Activated T-cell treated with anti-CD3 and anti-CD28 coated beads, Interleukin-2, amount 50 U/mL, for 1 hour (primary cell): ENCODE data around the gene SEMA5A.

ENCODE experiments used
- DNase-seq: peaks from one replicate; pipeline ENCODE4 v3.0.0-alpha.2; 2020

SEMA5A gene

GRCh38 chr5:9468060-9468388 lies 77.9 kb downstream of the SEMA5A start:
- no peak for DNase-seq

- DNase-seq, result no peak
Observed at GRCh38 chr5:9467199-9468059, 78.4 kb downstream of the SEMA5A start.

- no peak for DNase-seq
Observed at GRCh38 chr5:9466697-9467096, 79.2 kb downstream of the SEMA5A start.

GRCh38 chr5:9464478-9464877 lies 81.4 kb downstream of the SEMA5A start:
- no peak for DNase-seq

GRCh38 chr5:9462109-9462508 lies 83.8 kb downstream of the SEMA5A start:
- DNase-seq, result no peak

- no peak for DNase-seq
Observed at GRCh38 chr5:9460885-9461645, 84.8 kb downstream of the SEMA5A start.

GRCh38 chr5:9456435-9457042 lies 89.3 kb downstream of the SEMA5A start:
- DNase-seq, result no peak

DNA sequence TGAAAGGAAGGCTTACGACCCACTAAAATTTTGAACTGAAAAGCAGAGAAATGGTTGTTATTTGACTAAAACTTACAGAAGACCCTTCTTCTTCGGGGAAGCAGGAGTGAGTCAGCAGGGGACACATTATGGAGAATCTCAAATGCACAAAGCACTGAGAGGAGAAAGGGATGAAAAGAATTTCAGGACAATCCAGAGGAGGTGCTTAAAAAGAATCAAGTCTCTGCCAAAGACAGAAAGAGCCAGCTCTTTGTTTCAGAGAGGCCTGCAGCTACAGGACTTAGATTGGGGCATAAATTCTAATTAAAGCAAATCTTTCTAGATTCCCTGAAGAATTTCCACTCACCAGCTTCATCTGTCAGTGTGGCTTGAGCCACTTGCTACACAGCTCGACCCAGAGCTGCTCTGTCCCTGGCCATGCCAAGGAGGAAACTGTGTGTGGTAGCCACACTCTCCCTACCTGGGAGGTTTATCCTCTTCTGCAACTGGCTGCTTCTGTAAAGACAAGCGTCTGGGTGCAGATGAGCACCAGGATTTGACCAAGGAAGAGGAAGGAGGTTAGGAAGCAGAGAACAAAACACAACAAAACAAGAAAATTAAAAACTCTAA lies 89.9 kb downstream of the SEMA5A start:
- no peak for DNase-seq

GRCh38 chr5:9454491-9454890 lies 91.4 kb downstream of the SEMA5A start:
- no peak for DNase-seq

- no peak for DNase-seq
Observed at GRCh38 chr5:9454012-9454481, 91.8 kb downstream of the SEMA5A start.

DNA sequence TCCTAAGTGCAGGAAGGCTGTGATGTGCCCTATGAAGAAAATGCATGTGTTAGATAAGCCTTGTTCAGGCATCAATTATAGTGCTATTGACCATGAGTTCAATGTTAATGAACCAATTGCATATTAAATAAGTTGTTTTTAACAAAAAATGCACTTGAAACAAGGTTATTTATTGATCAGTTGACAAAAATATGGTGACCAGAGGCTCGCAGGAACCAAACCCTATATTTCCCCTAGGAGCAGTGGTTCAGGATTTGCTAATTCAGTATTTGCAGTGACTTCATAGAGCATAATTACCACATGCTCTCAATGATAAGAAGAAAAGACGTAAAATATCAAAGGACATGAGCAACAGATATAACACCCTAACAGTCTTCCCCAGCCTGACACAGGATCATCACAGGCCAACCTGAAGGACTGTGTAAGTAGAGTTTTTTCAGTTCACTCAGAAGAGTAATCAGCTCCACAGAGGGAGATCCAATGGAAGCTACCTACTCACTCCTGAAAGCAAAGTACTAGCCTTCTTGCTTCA lies 92.3 kb downstream of the SEMA5A start:
- no peak for DNase-seq

DNA sequence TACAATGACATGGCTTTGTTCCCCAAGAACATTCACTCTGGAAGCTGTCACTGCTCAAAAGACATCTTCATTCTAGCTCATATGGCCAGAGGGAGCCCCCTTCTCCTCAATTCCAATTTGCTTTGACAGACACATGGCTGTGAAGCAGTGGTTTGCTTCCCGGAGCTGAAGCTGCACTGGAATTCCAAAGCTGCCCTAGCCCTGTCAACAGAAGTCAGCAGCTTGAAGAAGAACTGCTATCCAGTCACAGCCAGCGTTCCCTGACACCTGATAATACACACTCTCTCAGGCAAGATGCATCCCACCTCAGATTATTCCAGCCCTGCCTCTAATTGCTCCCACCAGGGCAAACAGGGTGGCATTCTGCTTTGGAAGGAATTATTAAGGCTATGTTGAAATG lies 93.7 kb downstream of the SEMA5A start:
- DNase-seq, result no peak

DNA sequence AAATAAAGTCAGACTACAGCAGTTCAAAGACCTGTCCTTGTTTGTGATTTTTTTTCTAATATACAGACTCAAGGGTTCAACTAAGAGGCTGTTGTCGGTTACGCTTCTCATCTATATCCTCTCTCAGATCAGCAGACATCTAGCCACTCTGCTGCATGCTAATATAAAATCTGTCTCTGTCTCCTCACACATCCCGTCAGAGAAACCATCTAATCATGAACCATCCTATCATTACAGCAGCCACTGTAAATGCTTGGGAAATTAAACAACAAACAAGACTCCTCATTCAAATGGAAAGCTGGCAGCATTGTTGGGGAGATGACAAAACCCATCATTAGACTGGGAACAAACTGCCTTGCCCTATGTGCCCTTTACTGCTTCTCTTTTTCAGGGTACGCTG lies 94.8 kb downstream of the SEMA5A start:
- DNase-seq, result no peak

DNA sequence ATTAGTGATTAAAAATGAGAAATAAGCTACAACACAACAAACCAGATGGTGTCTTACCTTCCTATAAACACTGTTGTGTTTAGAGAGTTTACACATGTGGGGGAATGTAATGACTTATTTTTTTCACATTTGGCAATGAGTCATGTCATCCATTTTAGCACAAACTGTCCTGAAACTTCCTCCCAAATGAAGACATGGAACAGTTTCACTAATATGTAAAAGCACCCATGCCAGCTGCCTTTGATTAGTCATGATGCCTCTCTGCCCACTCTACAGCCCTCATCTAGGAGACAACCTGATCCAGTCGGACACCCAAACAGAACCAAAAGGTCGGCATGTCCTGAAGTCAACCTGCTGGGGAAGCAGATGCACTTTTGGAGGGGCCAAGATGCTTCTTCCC lies 98.2 kb downstream of the SEMA5A start:
- no peak for DNase-seq

DNA sequence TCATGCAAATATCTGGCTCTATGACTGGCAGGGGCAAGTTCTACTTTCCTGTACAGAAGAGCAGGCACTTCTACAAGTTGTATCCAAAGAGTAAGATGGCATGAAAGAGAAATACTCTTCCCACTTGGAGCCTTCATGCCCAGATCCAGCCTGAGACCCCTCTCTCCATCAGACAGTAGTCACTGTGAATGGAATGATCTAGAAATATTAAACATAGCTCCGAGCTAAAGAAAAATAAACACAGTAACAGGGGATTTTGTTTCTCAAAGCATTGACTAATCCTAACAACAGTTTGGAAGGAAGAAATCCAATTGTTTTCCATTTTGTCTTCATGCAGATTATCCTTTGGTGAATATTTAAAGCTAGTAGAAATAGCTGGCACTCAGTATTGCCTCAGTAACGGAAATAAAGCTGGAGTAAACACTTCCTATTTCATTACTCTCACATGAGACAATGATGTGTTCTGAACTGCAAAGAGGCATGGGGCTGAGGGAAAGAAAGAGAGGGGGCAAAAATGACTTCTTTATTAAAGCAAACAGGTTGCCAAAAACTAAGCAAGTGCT lies 100.0 kb downstream of the SEMA5A start:
- DNase-seq, result no peak

DNA sequence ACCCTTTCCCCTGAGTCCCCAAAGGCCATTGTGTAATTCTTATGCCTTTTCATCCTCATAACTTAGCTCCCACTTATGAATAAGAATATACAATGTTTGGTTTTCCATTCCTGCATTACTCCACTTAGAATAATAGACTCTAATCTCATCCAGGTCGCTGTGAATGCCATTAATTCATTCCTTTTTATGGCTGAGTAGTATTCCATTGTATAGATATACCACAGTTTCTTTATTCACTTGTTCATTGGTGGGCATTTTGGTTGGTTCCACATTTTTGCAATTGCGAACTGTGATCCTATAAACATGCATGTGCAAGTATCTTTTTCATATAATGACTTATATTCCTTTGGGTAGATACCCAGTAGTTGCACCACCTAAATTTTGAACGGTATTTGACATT lies 101.5 kb downstream of the SEMA5A start:
- no peak for DNase-seq

DNA sequence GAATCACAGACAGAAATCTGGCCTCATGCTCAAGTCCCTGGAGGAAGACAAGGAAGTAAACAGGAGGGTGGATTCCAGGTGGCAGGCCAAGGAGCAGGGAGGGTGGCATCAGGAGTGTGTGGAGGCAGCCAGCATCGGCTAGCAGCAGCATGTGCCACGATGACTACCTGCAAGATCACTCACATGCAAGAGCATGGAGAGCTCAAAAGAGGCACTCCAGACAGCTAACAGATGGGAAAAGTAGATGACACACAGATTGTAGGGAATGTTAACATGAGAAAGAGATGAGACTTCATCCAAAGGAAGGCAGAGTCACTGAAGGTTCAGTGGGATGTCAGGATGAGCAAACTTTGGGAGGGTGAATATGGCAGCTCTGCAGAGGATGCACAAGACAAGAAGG lies 104.3 kb downstream of the SEMA5A start:
- no peak for DNase-seq

- DNase-seq, result no peak
Observed at GRCh38 chr5:9440517-9440916, 105.4 kb downstream of the SEMA5A start.

DNA sequence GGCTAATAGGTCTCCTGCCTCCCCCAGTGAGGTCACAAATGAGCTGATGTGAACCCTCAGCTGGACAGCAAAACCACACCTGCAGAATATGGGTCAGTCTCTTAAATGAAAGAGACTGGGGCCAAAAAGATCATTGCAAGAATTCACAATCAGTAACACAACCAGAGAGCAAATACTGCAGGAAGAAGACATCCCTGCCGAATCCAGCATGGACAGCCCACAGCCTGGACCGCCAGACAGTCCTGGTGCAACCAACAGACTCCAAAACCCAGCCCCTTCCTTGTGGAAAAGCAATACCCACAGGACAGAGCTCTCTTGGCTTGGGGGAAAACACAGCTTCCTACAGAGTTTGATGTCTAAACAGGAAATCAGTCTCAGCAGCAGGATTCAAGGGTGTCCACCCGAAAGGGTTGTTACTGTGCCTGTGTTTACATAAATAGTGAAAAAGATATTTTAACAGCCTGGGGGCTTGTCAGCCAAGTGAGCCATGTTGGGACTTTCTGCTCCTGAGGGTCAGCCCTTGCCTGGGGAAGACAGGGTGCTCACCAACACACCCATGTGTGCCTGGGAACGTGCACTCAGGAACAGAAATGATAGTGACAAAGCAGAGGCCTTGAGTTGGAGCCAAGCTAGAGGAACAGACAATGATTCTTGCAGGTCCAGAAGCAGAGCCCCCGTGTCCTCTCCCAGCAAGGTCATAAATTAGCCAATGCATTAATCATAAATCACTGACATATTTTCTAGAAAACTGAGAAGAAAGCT lies 106.2 kb downstream of the SEMA5A start:
- no peak for DNase-seq

GRCh38 chr5:9438596-9439354 lies 107.1 kb downstream of the SEMA5A start:
- DNase-seq, result no peak

GRCh38 chr5:9437741-9438240 lies 108.1 kb downstream of the SEMA5A start:
- DNase-seq, result no peak
